HUES48 (cell line): ENCODE data around the gene EGLN1.
"Not testable (repeated sequence)": the region's sequence is repeated elsewhere in the genome, so short reads cannot be mapped to it uniquely, and the experiment has no call there.

Experiments used
- H3K27ac ChIP-seq: one replicate; pipeline ENCODE4 v1.7.0; 2013; ENCODE audit warnings: low read depth, low read length, inconsistent platforms
- H3K27me3 ChIP-seq: 2 replicates; pipeline ENCODE4 v1.6.1; 2013; ENCODE audit warnings: mild to moderate bottlenecking, low read length; ENCODE audit not compliant: control insufficient read depth, insufficient read depth
- H3K36me3 ChIP-seq: 2 replicates; pipeline ENCODE4 v1.6.1; 2013; ENCODE audit warnings: low read length; ENCODE audit not compliant: control insufficient read depth, insufficient read depth
- H3K4me1 ChIP-seq: 2 replicates; pipeline ENCODE4 v1.6.1; 2013; ENCODE audit warnings: mild to moderate bottlenecking, low read length; ENCODE audit not compliant: control insufficient read depth, insufficient read depth
- H3K4me3 ChIP-seq: 2 replicates; pipeline ENCODE4 v1.5.1; 2013; ENCODE audit warnings: mild to moderate bottlenecking, low read depth, low read length
- H3K9ac ChIP-seq: 2 replicates; pipeline ENCODE4 v1.6.1; 2013; ENCODE audit warnings: mild to moderate bottlenecking, low read depth, low read length, moderate library complexity
- H3K9me3 ChIP-seq: 2 replicates; pipeline ENCODE4 v1.6.1; 2013; ENCODE audit warnings: low read length; ENCODE audit not compliant: control insufficient read depth, insufficient read depth

Gene EGLN1

GRCh38 chr1:231444059-231444458, 22.0 kb upstream of the EGLN1 start:
- H3K9ac ChIP-seq = no peak overlapping the region
- H3K9me3 ChIP-seq = no peaks in the 10 kb centered on the region
- no peak overlapping the region for H3K27ac ChIP-seq
- no peak overlapping the region for H3K4me3 ChIP-seq
- H3K4me1 ChIP-seq = no peaks in the 10 kb centered on the region
- H3K27me3 ChIP-seq = no peaks in the 10 kb centered on the region
- H3K36me3 ChIP-seq = no peaks in the 10 kb centered on the region

GRCh38 chr1:231443363-231443762, 21.3 kb upstream of the EGLN1 start:
- H3K27ac ChIP-seq = no peak overlapping the region
- H3K4me3 ChIP-seq = no peak overlapping the region
- H3K4me1 ChIP-seq = no peaks in the 10 kb centered on the region
- no peaks in the 10 kb centered on the region for H3K27me3 ChIP-seq
- no peak overlapping the region for H3K9ac ChIP-seq
- no peaks in the 10 kb centered on the region for H3K9me3 ChIP-seq
- H3K36me3 ChIP-seq = no peaks in the 10 kb centered on the region

- Histone ChIP-seq H3K27me3 (no peaks in the 10 kb centered on the region), H3K27ac (no peak overlapping the region), H3K9me3 (no peaks in the 10 kb centered on the region), H3K4me1 (no peaks in the 10 kb centered on the region), H3K36me3 (no peaks in the 10 kb centered on the region), H3K9ac (no peak overlapping the region), H3K4me3 (no peak overlapping the region)
Measured at GRCh38 chr1:231442735-231443134, 20.6 kb upstream of the EGLN1 start.

GRCh38 chr1:231432996-231433395, 10.9 kb upstream of the EGLN1 start:
- Histone ChIP-seq H3K36me3 (no peaks in the 10 kb centered on the region), H3K4me1 (no peaks in the 10 kb centered on the region), H3K4me3 (no peak overlapping the region), H3K27me3 (peaks cover 6% of the 10 kb centered on the region), H3K9ac (no peak overlapping the region), H3K9me3 (no peaks in the 10 kb centered on the region), H3K27ac (no peak overlapping the region)

- no peaks in the 10 kb centered on the region for H3K4me1 ChIP-seq
- H3K9ac ChIP-seq = no peak overlapping the region
- no peak overlapping the region for H3K4me3 ChIP-seq
- H3K27me3 ChIP-seq = peaks cover 6% of the 10 kb centered on the region
- no peaks in the 10 kb centered on the region for H3K9me3 ChIP-seq
- no peaks in the 10 kb centered on the region for H3K36me3 ChIP-seq
- no peak overlapping the region for H3K27ac ChIP-seq
Measured at GRCh38 chr1:231431665-231432415, 9.8 kb upstream of the EGLN1 start.

GRCh38 chr1:231430678-231431352, 8.7 kb upstream of the EGLN1 start:
- not testable (repeated sequence) for H3K27ac ChIP-seq, H3K4me3 ChIP-seq, H3K9me3 ChIP-seq, H3K27me3 ChIP-seq, H3K9ac ChIP-seq, H3K4me1 ChIP-seq, H3K36me3 ChIP-seq

- no peaks in the 10 kb centered on the region; the same call in 1 of the 2 replicates for H3K4me1 ChIP-seq
- no peak overlapping the region for H3K4me3 ChIP-seq
- H3K9me3 ChIP-seq = no peaks in the 10 kb centered on the region
- H3K9ac ChIP-seq = no peak overlapping the region
- no peak overlapping the region for H3K27ac ChIP-seq
- peaks cover 30% of the 10 kb centered on the region for H3K27me3 ChIP-seq
- no peaks in the 10 kb centered on the region for H3K36me3 ChIP-seq
Measured at GRCh38 chr1:231428377-231428776, 6.3 kb upstream of the EGLN1 start.

- peaks cover 4% of the 10 kb centered on the region; the same call in 1 of the 2 replicates for H3K4me1 ChIP-seq
- H3K27ac ChIP-seq = no peak overlapping the region
- H3K27me3 ChIP-seq = peaks cover 50% of the 10 kb centered on the region
- H3K9me3 ChIP-seq = no peaks in the 10 kb centered on the region
- H3K36me3 ChIP-seq = no peaks in the 10 kb centered on the region
- H3K9ac ChIP-seq = no peak overlapping the region
- H3K4me3 ChIP-seq = no peak overlapping the region
Measured at GRCh38 chr1:231424950-231425805, 3.1 kb upstream of the EGLN1 start.

- no peak overlapping the region for H3K27ac ChIP-seq
- H3K36me3 ChIP-seq = no peaks in the 10 kb centered on the region
- H3K4me1 ChIP-seq = peaks cover 12% of the 10 kb centered on the region; the same call in 1 of the 2 replicates
- no peak overlapping the region for H3K9ac ChIP-seq
- H3K27me3 ChIP-seq = peaks cover 60% of the 10 kb centered on the region
- no peaks in the 10 kb centered on the region for H3K9me3 ChIP-seq
- H3K4me3 ChIP-seq = no peak overlapping the region
Measured at GRCh38 chr1:231423648-231424047, 1.6 kb upstream of the EGLN1 start.

- Histone ChIP-seq H3K9ac (peak overlapping the region; percentile 88), H3K9me3 (no peaks in the 10 kb centered on the region), H3K4me1 (peaks cover 12% of the 10 kb centered on the region; the same call in 1 of the 2 replicates), H3K27ac (peak overlapping the region; percentile 85), H3K36me3 (no peaks in the 10 kb centered on the region), H3K27me3 (peaks cover 67% of the 10 kb centered on the region), H3K4me3 (peak overlapping the region; percentile 86)
Measured at GRCh38 chr1:231422798-231423309, 767 bp upstream of the EGLN1 start.
